ENCODE data around the gene CAMK2A. TPM values are rescaled to one million over a fixed set of nuclear protein-coding genes. Genes with fewer than 3 reads are reported as not detected.

The CAMK2A gene
- total RNA-seq, 2 experiments from 2014 or later, result not detected

DNA sequence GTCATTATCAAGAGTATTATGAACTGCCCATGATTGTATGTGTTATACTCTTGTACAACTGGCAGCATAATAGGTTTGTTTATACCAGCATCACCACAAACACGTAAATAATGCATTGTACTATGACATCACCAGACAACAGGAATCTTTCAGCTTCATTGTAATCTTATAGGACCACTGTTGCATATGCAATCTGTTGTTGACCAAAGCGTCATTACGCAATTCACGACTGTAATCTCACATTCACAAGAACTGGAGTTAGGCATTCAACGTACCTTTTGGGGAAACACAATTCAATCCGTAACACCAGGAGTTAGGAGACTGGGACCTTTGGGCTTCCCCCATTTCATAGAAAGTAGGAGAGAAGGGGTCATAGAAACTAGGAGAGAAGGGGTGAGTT is 33.5 kb upstream of the CAMK2A start:
- Histone ChIP-seq H4K20me1 (ENCODE audit: insufficient read depth, low read length) (no peaks in the 10 kb centered on the region), H3K4me2 (ENCODE audit: low read length) (no peak overlapping the region), H3K36me3 (ENCODE audit: insufficient read depth, low read length) (no peaks in the 10 kb centered on the region), H3K27ac (ENCODE audit: low read depth, low read length, poor library complexity, severe bottlenecking) (no peak overlapping the region), H2AFZ (ENCODE audit: low read length) (no peak overlapping the region), H3K79me2 (ENCODE audit: insufficient read depth, low read depth, low read length) (no peaks in the 10 kb centered on the region), H3K9me2 (ENCODE audit: insufficient read depth, low read length) (no peaks in the 10 kb centered on the region), H3K9me3 (ENCODE audit: low read length) (no peaks in the 10 kb centered on the region), H3K4me1 (ENCODE audit: insufficient read depth, low read length, poor library complexity, severe bottlenecking) (no peaks in the 10 kb centered on the region), H3K4me3 (ENCODE audit: low read depth, low read length, poor library complexity, severe bottlenecking) (no peak overlapping the region)
- ChIA-PET POLR2A (no interaction called here), CTCF (ENCODE audit: unreplicated experiment) (interaction anchor here (0.5 to 0.6 kb wide), 2 partner anchors 53 to 367 kb away, joined by 3 to 4 read pairs; no protein-coding TSS in a partner anchor)
- no peak for DNase-seq (ENCODE audit: low spot score)
- TF ChIP-seq EZH2phosphoT487 (IDR thresholded peaks at IDR 0.05; ENCODE audit: borderline replicate concordance, low read depth, low read length) (no peak), CTCF (conservative IDR thresholded peaks at IDR 0.05; ENCODE audit: low read length) (no peak)
- no TSS peak for BruUV-seq (replicated peaks)
- intact Hi-C loops (cut with micrococcal nuclease; ENCODE audit: unreplicated experiment), result no loop called here

- H2AFZ ChIP-seq (ENCODE audit: low read length), result no peak overlapping the region
- H3K79me2 ChIP-seq (ENCODE audit: insufficient read depth, low read depth, low read length), result no peaks in the 10 kb centered on the region
- CTCF ChIA-PET (ENCODE audit: unreplicated experiment), result interaction anchor here (0.6 kb wide), 1 partner anchor 52 kb away, joined by 4 read pairs; no protein-coding TSS in a partner anchor
- no peak overlapping the region for H3K4me2 ChIP-seq (ENCODE audit: low read length)
- intact Hi-C loops (cut with micrococcal nuclease; ENCODE audit: unreplicated experiment), result no loop called here
- no peak overlapping the region for H3K4me3 ChIP-seq (ENCODE audit: low read depth, low read length, poor library complexity, severe bottlenecking)
- POLR2A ChIA-PET, result no interaction called here
- no peaks in the 10 kb centered on the region for H3K36me3 ChIP-seq (ENCODE audit: insufficient read depth, low read length)
- no peaks in the 10 kb centered on the region for H3K4me1 ChIP-seq (ENCODE audit: insufficient read depth, low read length, poor library complexity, severe bottlenecking)
- no peaks in the 10 kb centered on the region for H3K9me2 ChIP-seq (ENCODE audit: insufficient read depth, low read length)
- BruUV-seq (replicated peaks), result no TSS peak
- no peaks in the 10 kb centered on the region for H4K20me1 ChIP-seq (ENCODE audit: insufficient read depth, low read length)
- H3K27ac ChIP-seq (ENCODE audit: low read depth, low read length, poor library complexity, severe bottlenecking), result no peak overlapping the region
- DNase-seq (ENCODE audit: low spot score), result no peak
- H3K9me3 ChIP-seq (ENCODE audit: low read length), result no peaks in the 10 kb centered on the region
- TF ChIP-seq EZH2phosphoT487 (IDR thresholded peaks at IDR 0.05; ENCODE audit: borderline replicate concordance, low read depth, low read length), result no peak
- TF ChIP-seq CTCF (conservative IDR thresholded peaks at IDR 0.05; ENCODE audit: low read length), result no peak
These were observed 32.6 kb upstream of the CAMK2A start for GRCh38 chr5:150322202-150322601.

DNA sequence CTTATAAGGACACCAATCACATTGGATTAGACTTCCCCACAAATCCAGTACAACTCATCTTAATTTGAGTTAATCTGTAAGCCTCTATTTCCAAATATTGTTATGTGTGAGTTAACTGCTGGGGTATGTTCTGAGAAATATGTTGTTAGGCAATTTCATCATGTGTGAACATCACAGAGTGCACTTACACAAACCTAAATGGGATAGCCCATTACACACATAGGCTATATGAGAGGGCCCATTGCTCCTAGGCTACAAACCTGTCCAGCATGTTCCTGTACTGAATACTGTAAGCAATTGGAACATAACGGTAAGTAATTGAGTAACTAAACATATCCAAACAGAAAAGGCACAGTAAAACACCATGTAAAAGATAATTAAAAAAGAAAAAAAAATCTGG is 32.2 kb upstream of the CAMK2A start:
- BruUV-seq (replicated peaks), result no TSS peak
- H3K9me3 ChIP-seq (ENCODE audit: low read length), result no peaks in the 10 kb centered on the region
- ChIA-PET POLR2A (no interaction called here), CTCF (ENCODE audit: unreplicated experiment) (no interaction called here)
- H3K9me2 ChIP-seq (ENCODE audit: insufficient read depth, low read length), result no peaks in the 10 kb centered on the region
- no peaks in the 10 kb centered on the region for H3K36me3 ChIP-seq (ENCODE audit: insufficient read depth, low read length)
- no peaks in the 10 kb centered on the region for H4K20me1 ChIP-seq (ENCODE audit: insufficient read depth, low read length)
- TF ChIP-seq EZH2phosphoT487 (IDR thresholded peaks at IDR 0.05; ENCODE audit: borderline replicate concordance, low read depth, low read length), result no peak
- TF ChIP-seq CTCF (conservative IDR thresholded peaks at IDR 0.05; ENCODE audit: low read length), result no peak
- DNase-seq (ENCODE audit: low spot score), result no peak
- no peak overlapping the region for H3K4me2 ChIP-seq (ENCODE audit: low read length)
- H3K27ac ChIP-seq (ENCODE audit: low read depth, low read length, poor library complexity, severe bottlenecking), result no peak overlapping the region
- no peak overlapping the region for H3K4me3 ChIP-seq (ENCODE audit: low read depth, low read length, poor library complexity, severe bottlenecking)
- H3K79me2 ChIP-seq (ENCODE audit: insufficient read depth, low read depth, low read length), result no peaks in the 10 kb centered on the region
- intact Hi-C loops (cut with micrococcal nuclease; ENCODE audit: unreplicated experiment), result no loop called here
- H3K4me1 ChIP-seq (ENCODE audit: insufficient read depth, low read length, poor library complexity, severe bottlenecking), result no peaks in the 10 kb centered on the region
- H2AFZ ChIP-seq (ENCODE audit: low read length), result no peak overlapping the region
